ENCODE measurements around the gene FAM3D. TPM values are rescaled to one million over a fixed set of nuclear protein-coding genes. Genes with fewer than 3 reads are reported as not detected.

FAM3D gene
- total and polyA plus RNA-seq, 3 donors from 2014 or later = 0.19 to 0.41 TPM; not detected in 1

GRCh38 chr3:58620421-58620820 is 46.2 kb downstream of the FAM3D start:
- DNase-seq = peak; percentile 57
- H3K9me3 ChIP-seq = no peaks in the 10 kb centered on the region

GRCh38 chr3:58617338-58617761 is 49.2 kb downstream of the FAM3D start:
- intact Hi-C loops (cut with DNase I; ENCODE audit: low total_unique reads) = no loop called here
- Histone ChIP-seq H3K9me3 (no peaks in the 10 kb centered on the region), H3K36me3 (ENCODE audit: low read depth, missing control alignments) (no peaks in the 10 kb centered on the region), H3K4me3 (no peak overlapping the region), H3K27me3 (no peaks in the 10 kb centered on the region), H3K27ac (peak overlapping the region; percentile 61 to 75), H3K4me1 (peaks cover 23% of the 10 kb centered on the region)
- DNase-seq = peak; percentile 77
- TF ChIP-seq POLR2A (IDR thresholded peaks at IDR 0.05) = no peak
- no peak for TF ChIP-seq CTCF (IDR thresholded peaks at IDR 0.05)
- WGBS, 2 donors = 39 to 43% methylated on average over 8 of the region's 8 CpGs

More at GRCh38 chr3:58620421-58620820, 46.2 kb downstream of the FAM3D start:
- no peaks in the 10 kb centered on the region for H3K27me3 ChIP-seq
- 50 to 75% methylated on average over 8 of the region's 8 CpGs for WGBS, 2 donors
- H3K4me1 ChIP-seq = peaks cover 23% of the 10 kb centered on the region
- intact Hi-C loops (cut with DNase I; ENCODE audit: low total_unique reads) = no loop called here
- no peak overlapping the region for H3K4me3 ChIP-seq
- TF ChIP-seq POLR2A (IDR thresholded peaks at IDR 0.05) (no peak), CTCF (IDR thresholded peaks at IDR 0.05) (no peak)
- H3K27ac ChIP-seq = no peak overlapping the region
- H3K36me3 ChIP-seq (ENCODE audit: low read depth, missing control alignments) = no peaks in the 10 kb centered on the region

- Histone ChIP-seq H3K4me3 (no peak overlapping the region), H3K27ac (no peak overlapping the region), H3K4me1 (peaks cover 11% of the 10 kb centered on the region), H3K27me3 (no peaks in the 10 kb centered on the region), H3K9me3 (no peaks in the 10 kb centered on the region), H3K36me3 (ENCODE audit: low read depth, missing control alignments) (no peaks in the 10 kb centered on the region)
- TF ChIP-seq CTCF (IDR thresholded peaks at IDR 0.05) (no peak), POLR2A (IDR thresholded peaks at IDR 0.05) (no peak)
- intact Hi-C loops (cut with DNase I; ENCODE audit: low total_unique reads) = no loop called here
- 83 to 94% methylated on average over 2 to 7 of the region's 7 CpGs for WGBS, 2 donors
- DNase-seq = no peak
These were observed 53.1 kb downstream of the FAM3D start for GRCh38 chr3:58613236-58614132.

GRCh38 chr3:58612830-58613229 is 53.7 kb downstream of the FAM3D start:
- Histone ChIP-seq H3K9me3 (no peaks in the 10 kb centered on the region), H3K36me3 (ENCODE audit: low read depth, missing control alignments) (no peaks in the 10 kb centered on the region), H3K4me1 (peaks cover 9% of the 10 kb centered on the region), H3K27ac (no peak overlapping the region), H3K4me3 (no peak overlapping the region), H3K27me3 (no peaks in the 10 kb centered on the region)
- TF ChIP-seq POLR2A (IDR thresholded peaks at IDR 0.05) = no peak
- no peak for TF ChIP-seq CTCF (IDR thresholded peaks at IDR 0.05)
- WGBS, 2 donors = 75 to 81% methylated on average over 9 of the region's 9 CpGs
- intact Hi-C loops (cut with DNase I; ENCODE audit: low total_unique reads) = no loop called here
- DNase-seq = no peak

Data from testis (tissue), 3 donors.